ENCODE data around the gene MT1M. TPM values are rescaled to one million over a fixed set of nuclear protein-coding genes. Genes with fewer than 3 reads are reported as not detected.

MT1M gene
- total and polyA plus RNA-seq, 2 experiments from 2014 or later = 1.1 to 4.7 TPM

- Mint-ChIP-seq H3K36me3 (ENCODE audit: low read depth) (peaks cover 14% of the 10 kb centered on the region; the same call in 1 of the 3 replicates), H3K27me3 (ENCODE audit: insufficient read depth, low read depth, poor library complexity) (peaks cover 88% of the 10 kb centered on the region), H3K4me1 (peaks cover 50% of the 10 kb centered on the region), H3K9me3 (peaks cover 11% of the 10 kb centered on the region; the same call in 1 of the 3 replicates), H3K27ac (no peak overlapping the region), H3K4me3 (no peak overlapping the region)
- DNase-seq (ENCODE audit: low spot score) = no peak
- Histone ChIP-seq H3K36me3 (ENCODE audit: insufficient read depth) (no peaks in the 10 kb centered on the region), H4K20me1 (replicated peaks; ENCODE audit: insufficient read depth) (peaks cover 5% of the 10 kb centered on the region; the same call in 1 of the 2 replicates), H3K4me2 (no peak overlapping the region), H2AFZ (no peak overlapping the region), H3K4me1 (ENCODE audit: insufficient read depth) (peaks cover 40% of the 10 kb centered on the region), H3F3A (replicated peaks; ENCODE audit: low read depth) (0 out of 2 replicates have a peak, but pooled peaks cover 8% of the 10 kb centered on the region), H3K9me2 (ENCODE audit: insufficient read depth) (no peaks in the 10 kb centered on the region; the same call in 1 of the 2 replicates), H3K79me2 (replicated peaks; ENCODE audit: insufficient read depth) (no peaks in the 10 kb centered on the region), H3K27ac (ENCODE audit: low read depth) (no peak overlapping the region), H3K4me3 (no peak overlapping the region), H3K27me3 (ENCODE audit: insufficient read depth) (peaks cover 100% of the 10 kb centered on the region)
- TF ChIP-seq CREB1 (CRISPR knock-in tag; IDR thresholded peaks at IDR 0.05; ENCODE audit: low read depth) = no peak
- TF ChIP-seq REST (IDR thresholded peaks at IDR 0.05; ENCODE audit: unreplicated experiment) = no peak
- TF ChIP-seq, protein P1, sequence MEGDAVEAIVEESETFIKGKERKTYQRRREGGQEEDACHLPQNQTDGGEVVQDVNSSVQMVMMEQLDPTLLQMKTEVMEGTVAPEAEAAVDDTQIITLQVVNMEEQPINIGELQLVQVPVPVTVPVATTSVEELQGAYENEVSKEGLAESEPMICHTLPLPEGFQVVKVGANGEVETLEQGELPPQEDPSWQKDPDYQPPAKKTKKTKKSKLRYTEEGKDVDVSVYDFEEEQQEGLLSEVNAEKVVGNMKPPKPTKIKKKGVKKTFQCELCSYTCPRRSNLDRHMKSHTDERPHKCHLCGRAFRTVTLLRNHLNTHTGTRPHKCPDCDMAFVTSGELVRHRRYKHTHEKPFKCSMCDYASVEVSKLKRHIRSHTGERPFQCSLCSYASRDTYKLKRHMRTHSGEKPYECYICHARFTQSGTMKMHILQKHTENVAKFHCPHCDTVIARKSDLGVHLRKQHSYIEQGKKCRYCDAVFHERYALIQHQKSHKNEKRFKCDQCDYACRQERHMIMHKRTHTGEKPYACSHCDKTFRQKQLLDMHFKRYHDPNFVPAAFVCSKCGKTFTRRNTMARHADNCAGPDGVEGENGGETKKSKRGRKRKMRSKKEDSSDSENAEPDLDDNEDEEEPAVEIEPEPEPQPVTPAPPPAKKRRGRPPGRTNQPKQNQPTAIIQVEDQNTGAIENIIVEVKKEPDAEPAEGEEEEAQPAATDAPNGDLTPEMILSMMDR (conservative IDR thresholded peaks at IDR 0.05; ENCODE audit: low read depth in 2 of 2) = no peak
- TF ChIP-seq JUNB (IDR thresholded peaks at IDR 0.05; ENCODE audit: unreplicated experiment) = no peak
- TF ChIP-seq EZH2 (IDR thresholded peaks at IDR 0.05; ENCODE audit: low read depth, unreplicated experiment) = no peak
- no peak for TF ChIP-seq STAT1 (IDR thresholded peaks at IDR 0.05; ENCODE audit: unreplicated experiment)
- TF ChIP-seq, protein P2, sequence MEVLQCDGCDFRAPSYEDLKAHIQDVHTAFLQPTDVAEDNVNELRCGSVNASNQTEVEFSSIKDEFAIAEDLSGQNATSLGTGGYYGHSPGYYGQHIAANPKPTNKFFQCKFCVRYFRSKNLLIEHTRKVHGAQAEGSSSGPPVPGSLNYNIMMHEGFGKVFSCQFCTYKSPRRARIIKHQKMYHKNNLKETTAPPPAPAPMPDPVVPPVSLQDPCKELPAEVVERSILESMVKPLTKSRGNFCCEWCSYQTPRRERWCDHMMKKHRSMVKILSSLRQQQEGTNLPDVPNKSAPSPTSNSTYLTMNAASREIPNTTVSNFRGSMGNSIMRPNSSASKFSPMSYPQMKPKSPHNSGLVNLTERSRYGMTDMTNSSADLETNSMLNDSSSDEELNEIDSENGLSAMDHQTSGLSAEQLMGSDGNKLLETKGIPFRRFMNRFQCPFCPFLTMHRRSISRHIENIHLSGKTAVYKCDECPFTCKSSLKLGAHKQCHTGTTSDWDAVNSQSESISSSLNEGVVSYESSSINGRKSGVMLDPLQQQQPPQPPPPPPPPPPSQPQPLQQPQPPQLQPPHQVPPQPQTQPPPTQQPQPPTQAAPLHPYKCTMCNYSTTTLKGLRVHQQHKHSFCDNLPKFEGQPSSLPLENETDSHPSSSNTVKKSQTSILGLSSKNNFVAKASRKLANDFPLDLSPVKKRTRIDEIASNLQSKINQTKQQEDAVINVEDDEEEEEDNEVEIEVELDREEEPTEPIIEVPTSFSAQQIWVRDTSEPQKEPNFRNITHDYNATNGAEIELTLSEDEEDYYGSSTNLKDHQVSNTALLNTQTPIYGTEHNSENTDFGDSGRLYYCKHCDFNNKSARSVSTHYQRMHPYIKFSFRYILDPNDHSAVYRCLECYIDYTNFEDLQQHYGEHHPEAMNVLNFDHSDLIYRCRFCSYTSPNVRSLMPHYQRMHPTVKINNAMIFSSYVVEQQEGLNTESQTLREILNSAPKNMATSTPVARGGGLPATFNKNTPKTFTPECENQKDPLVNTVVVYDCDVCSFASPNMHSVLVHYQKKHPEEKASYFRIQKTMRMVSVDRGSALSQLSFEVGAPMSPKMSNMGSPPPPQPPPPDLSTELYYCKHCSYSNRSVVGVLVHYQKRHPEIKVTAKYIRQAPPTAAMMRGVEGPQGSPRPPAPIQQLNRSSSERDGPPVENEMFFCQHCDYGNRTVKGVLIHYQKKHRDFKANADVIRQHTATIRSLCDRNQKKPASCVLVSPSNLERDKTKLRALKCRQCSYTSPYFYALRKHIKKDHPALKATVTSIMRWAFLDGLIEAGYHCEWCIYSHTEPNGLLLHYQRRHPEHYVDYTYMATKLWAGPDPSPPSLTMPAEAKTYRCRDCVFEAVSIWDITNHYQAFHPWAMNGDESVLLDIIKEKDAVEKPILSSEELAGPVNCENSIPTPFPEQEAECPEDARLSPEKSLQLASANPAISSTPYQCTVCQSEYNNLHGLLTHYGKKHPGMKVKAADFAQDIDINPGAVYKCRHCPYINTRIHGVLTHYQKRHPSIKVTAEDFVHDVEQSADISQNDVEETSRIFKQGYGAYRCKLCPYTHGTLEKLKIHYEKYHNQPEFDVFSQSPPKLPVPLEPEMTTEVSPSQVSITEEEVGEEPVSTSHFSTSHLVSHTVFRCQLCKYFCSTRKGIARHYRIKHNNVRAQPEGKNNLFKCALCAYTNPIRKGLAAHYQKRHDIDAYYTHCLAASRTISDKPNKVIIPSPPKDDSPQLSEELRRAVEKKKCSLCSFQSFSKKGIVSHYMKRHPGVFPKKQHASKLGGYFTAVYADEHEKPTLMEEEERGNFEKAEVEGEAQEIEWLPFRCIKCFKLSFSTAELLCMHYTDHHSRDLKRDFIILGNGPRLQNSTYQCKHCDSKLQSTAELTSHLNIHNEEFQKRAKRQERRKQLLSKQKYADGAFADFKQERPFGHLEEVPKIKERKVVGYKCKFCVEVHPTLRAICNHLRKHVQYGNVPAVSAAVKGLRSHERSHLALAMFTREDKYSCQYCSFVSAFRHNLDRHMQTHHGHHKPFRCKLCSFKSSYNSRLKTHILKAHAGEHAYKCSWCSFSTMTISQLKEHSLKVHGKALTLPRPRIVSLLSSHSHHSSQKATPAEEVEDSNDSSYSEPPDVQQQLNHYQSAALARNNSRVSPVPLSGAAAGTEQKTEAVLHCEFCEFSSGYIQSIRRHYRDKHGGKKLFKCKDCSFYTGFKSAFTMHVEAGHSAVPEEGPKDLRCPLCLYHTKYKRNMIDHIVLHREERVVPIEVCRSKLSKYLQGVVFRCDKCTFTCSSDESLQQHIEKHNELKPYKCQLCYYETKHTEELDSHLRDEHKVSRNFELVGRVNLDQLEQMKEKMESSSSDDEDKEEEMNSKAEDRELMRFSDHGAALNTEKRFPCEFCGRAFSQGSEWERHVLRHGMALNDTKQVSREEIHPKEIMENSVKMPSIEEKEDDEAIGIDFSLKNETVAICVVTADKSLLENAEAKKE (CRISPR knock-in tag; IDR thresholded peaks at IDR 0.05) = no peak
- no peak for TF ChIP-seq EZH2phosphoT487 (IDR thresholded peaks at IDR 0.05; ENCODE audit: unreplicated experiment)
- TF ChIP-seq ETS1 (IDR thresholded peaks at IDR 0.05) = no peak
- no peak for TF ChIP-seq ZNF114 (CRISPR knock-in tag; IDR thresholded peaks at IDR 0.05)
- no peak for TF ChIP-seq POLR2AphosphoS5 (IDR thresholded peaks at IDR 0.05; ENCODE audit: low read depth)
- TF ChIP-seq ZNF331 (CRISPR knock-in tag; IDR thresholded peaks at IDR 0.05; ENCODE audit: low read depth) = no peak
- no peak for TF ChIP-seq NANOG (IDR thresholded peaks at IDR 0.05; ENCODE audit: borderline replicate concordance)
- ATAC-seq = no peak
Measured at GRCh38 chr16:56623637-56624036, 8.8 kb upstream of the MT1M start.

Measured in GM23338 (cell line).